GM19397 (cell line): Measurements from ENCODE around the gene DSCAML1.

Experiments used
- ATAC-seq: cut with Tn5 transposase; IDR thresholded peaks from one replicate; pipeline ENCODE4 v1.9.1; 2021; ENCODE audit warnings: mild to moderate bottlenecking, moderate library complexity; ENCODE audit not compliant: unreplicated experiment

The DSCAML1 gene

GRCh38 chr11:117394221-117394925 is 402.6 kb downstream of the DSCAML1 start:
- no peak for ATAC-seq

- no peak for ATAC-seq
Observed at GRCh38 chr11:117392979-117393378, 404.0 kb downstream of the DSCAML1 start.

GRCh38 chr11:117392001-117392690 is 404.9 kb downstream of the DSCAML1 start:
- no peak for ATAC-seq

- no peak for ATAC-seq
Observed at GRCh38 chr11:117391181-117391580, 405.8 kb downstream of the DSCAML1 start.

GRCh38 chr11:117390743-117391142 is 406.3 kb downstream of the DSCAML1 start:
- ATAC-seq = no peak

- ATAC-seq = no peak
Observed at GRCh38 chr11:117387992-117388755, 408.8 kb downstream of the DSCAML1 start.

- no peak for ATAC-seq
Observed at GRCh38 chr11:117385906-117386305, 411.1 kb downstream of the DSCAML1 start.

- no peak for ATAC-seq
Observed at GRCh38 chr11:117385471-117385870, 411.5 kb downstream of the DSCAML1 start.

- no peak for ATAC-seq
Observed at GRCh38 chr11:117384045-117384444, 413.0 kb downstream of the DSCAML1 start.

GRCh38 chr11:117382746-117383145 is 414.3 kb downstream of the DSCAML1 start:
- ATAC-seq = no peak

- ATAC-seq = no peak
Observed at GRCh38 chr11:117381481-117382387, 415.3 kb downstream of the DSCAML1 start.

GRCh38 chr11:117380676-117381075 is 416.3 kb downstream of the DSCAML1 start:
- no peak for ATAC-seq

GRCh38 chr11:117378976-117379865 is 417.8 kb downstream of the DSCAML1 start:
- ATAC-seq = no peak
